ENCODE data around the gene GCK. TPM values are rescaled to one million over a fixed set of nuclear protein-coding genes. Genes with fewer than 3 reads are reported as not detected.

Gene GCK
- total and polyA plus RNA-seq, 2 donors (not counting 1 experiment from before 2014, with no cell fraction given) = 0.22 to 0.24 TPM

GRCh38 chr7:44216019-44216418, 26.8 kb upstream of the GCK start:
- 92% methylated on average over 8 of the region's 8 CpGs for WGBS (ENCODE audit: insufficient coverage)
- no peak overlapping the region for H3K27ac Mint-ChIP-seq

GRCh38 chr7:44215531-44215930, 26.3 kb upstream of the GCK start:
- no peaks in the 10 kb centered on the region for H3K9me3 Mint-ChIP-seq (ENCODE audit: insufficient read depth)
- H3K4me3 Mint-ChIP-seq = no peak overlapping the region
- H3K4me1 Mint-ChIP-seq = peaks cover 12% of the 10 kb centered on the region
- no peaks in the 10 kb centered on the region for H3K9me3 ChIP-seq (ENCODE audit: control extremely low read depth in 1 of 3, control insufficient read depth in 2 of 3, insufficient read depth in 1 of 3, low read length in 2 of 3)
- no peaks in the 10 kb centered on the region for H3K27me3 ChIP-seq (replicated peaks in 1 of 4; ENCODE audit: control extremely low read depth in 1 of 4, control insufficient read depth in 3 of 4, insufficient read depth in 4 of 4, low read length in 3 of 4)
- WGBS (ENCODE audit: insufficient coverage) = 98% methylated on average over 6 of the region's 7 CpGs
- H3K27ac ChIP-seq (ENCODE audit: low read length in 2 of 2) = no peak overlapping the region
- H3K9ac ChIP-seq (ENCODE audit: low read length) = no peak overlapping the region
- no peaks in the 10 kb centered on the region for H4K20me1 ChIP-seq (ENCODE audit: control insufficient read depth, insufficient read depth, low read length, poor library complexity, severe bottlenecking)
- H3K79me2 ChIP-seq (ENCODE audit: control insufficient read depth, insufficient read depth, low read length) = no peaks in the 10 kb centered on the region
- no peak overlapping the region for H3K4me2 ChIP-seq (replicated peaks; ENCODE audit: low read depth, low read length, poor library complexity, severe bottlenecking)
- intact Hi-C loops (cut with micrococcal nuclease) = no loop called here
- peaks cover 0 to 10% of the 10 kb centered on the region in 2 donors for H3K4me1 ChIP-seq (ENCODE audit: control insufficient read depth in 2 of 2, insufficient read depth in 2 of 2, low read length in 2 of 2)
- no peak overlapping the region for H3K27ac Mint-ChIP-seq
- ChIA-PET CTCF (interaction anchor here (1.6 kb wide), 1 partner anchor 25 kb away, joined by 4 read pairs; no protein-coding TSS in a partner anchor), POLR2A (no interaction called here)
- no peak overlapping the region for H3K4me3 ChIP-seq (ENCODE audit: control extremely low read depth in 1 of 5, extremely low read depth in 1 of 5, insufficient read depth in 1 of 5, low read depth in 2 of 5, low read length in 4 of 5)
- TF ChIP-seq, protein P1, sequence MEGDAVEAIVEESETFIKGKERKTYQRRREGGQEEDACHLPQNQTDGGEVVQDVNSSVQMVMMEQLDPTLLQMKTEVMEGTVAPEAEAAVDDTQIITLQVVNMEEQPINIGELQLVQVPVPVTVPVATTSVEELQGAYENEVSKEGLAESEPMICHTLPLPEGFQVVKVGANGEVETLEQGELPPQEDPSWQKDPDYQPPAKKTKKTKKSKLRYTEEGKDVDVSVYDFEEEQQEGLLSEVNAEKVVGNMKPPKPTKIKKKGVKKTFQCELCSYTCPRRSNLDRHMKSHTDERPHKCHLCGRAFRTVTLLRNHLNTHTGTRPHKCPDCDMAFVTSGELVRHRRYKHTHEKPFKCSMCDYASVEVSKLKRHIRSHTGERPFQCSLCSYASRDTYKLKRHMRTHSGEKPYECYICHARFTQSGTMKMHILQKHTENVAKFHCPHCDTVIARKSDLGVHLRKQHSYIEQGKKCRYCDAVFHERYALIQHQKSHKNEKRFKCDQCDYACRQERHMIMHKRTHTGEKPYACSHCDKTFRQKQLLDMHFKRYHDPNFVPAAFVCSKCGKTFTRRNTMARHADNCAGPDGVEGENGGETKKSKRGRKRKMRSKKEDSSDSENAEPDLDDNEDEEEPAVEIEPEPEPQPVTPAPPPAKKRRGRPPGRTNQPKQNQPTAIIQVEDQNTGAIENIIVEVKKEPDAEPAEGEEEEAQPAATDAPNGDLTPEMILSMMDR (IDR thresholded peaks at IDR 0.05) = no peak
- no peak for TF ChIP-seq EZH2 (IDR thresholded peaks at IDR 0.05; ENCODE audit: borderline replicate concordance, insufficient read depth, low read depth, low read length, poor library complexity, severe bottlenecking)
- ATAC-seq (ENCODE audit: low read depth) (no peak), DNase-seq (no peak)
- H3K27me3 Mint-ChIP-seq = no peaks in the 10 kb centered on the region
- peaks cover 0 to 31% of the 10 kb centered on the region in 2 experiments for H3K36me3 ChIP-seq (replicated peaks in 1 of 2; ENCODE audit: control extremely low read depth in 1 of 2, control insufficient read depth in 1 of 2, extremely low read depth in 1 of 2, insufficient read depth in 2 of 2, low read length in 1 of 2)
- no peak overlapping the region for H2AFZ ChIP-seq (ENCODE audit: insufficient read depth, low read depth, low read length, poor library complexity, severe bottlenecking)

More at GRCh38 chr7:44216019-44216418, 26.8 kb upstream of the GCK start:
- no peak overlapping the region for H3K4me2 ChIP-seq (replicated peaks; ENCODE audit: low read depth, low read length, poor library complexity, severe bottlenecking)
- no peak overlapping the region for H3K4me3 ChIP-seq (ENCODE audit: control extremely low read depth in 1 of 5, extremely low read depth in 1 of 5, insufficient read depth in 1 of 5, low read depth in 2 of 5, low read length in 4 of 5)
- no peak overlapping the region for H2AFZ ChIP-seq (ENCODE audit: insufficient read depth, low read depth, low read length, poor library complexity, severe bottlenecking)
- no peaks in the 10 kb centered on the region for H3K27me3 ChIP-seq (replicated peaks in 1 of 4; ENCODE audit: control extremely low read depth in 1 of 4, control insufficient read depth in 3 of 4, insufficient read depth in 4 of 4, low read length in 3 of 4)
- H3K9me3 ChIP-seq (ENCODE audit: control extremely low read depth in 1 of 3, control insufficient read depth in 2 of 3, insufficient read depth in 1 of 3, low read length in 2 of 3) = no peaks in the 10 kb centered on the region
- no peaks in the 10 kb centered on the region for H3K27me3 Mint-ChIP-seq
- H3K4me1 ChIP-seq (ENCODE audit: control insufficient read depth in 2 of 2, insufficient read depth in 2 of 2, low read length in 2 of 2) = peaks cover 0 to 10% of the 10 kb centered on the region in 2 donors
- ChIA-PET POLR2A (no interaction called here), CTCF (interaction anchor here (1.6 kb wide), 1 partner anchor 25 kb away, joined by 4 read pairs; no protein-coding TSS in a partner anchor)
- no peak overlapping the region for H3K9ac ChIP-seq (ENCODE audit: low read length)
- peaks cover 12% of the 10 kb centered on the region for H3K4me1 Mint-ChIP-seq
- no peaks in the 10 kb centered on the region for H3K9me3 Mint-ChIP-seq (ENCODE audit: insufficient read depth)
- no peak for DNase-seq
- H3K36me3 ChIP-seq (replicated peaks in 1 of 2; ENCODE audit: control extremely low read depth in 1 of 2, control insufficient read depth in 1 of 2, extremely low read depth in 1 of 2, insufficient read depth in 2 of 2, low read length in 1 of 2) = peaks cover 0 to 26% of the 10 kb centered on the region in 2 experiments
- no peak overlapping the region for H3K4me3 Mint-ChIP-seq
- H3K79me2 ChIP-seq (ENCODE audit: control insufficient read depth, insufficient read depth, low read length) = no peaks in the 10 kb centered on the region
- intact Hi-C loops (cut with micrococcal nuclease) = no loop called here
- TF ChIP-seq, protein P1 (IDR thresholded peaks at IDR 0.05) = no peak
- TF ChIP-seq EZH2 (IDR thresholded peaks at IDR 0.05; ENCODE audit: borderline replicate concordance, insufficient read depth, low read depth, low read length, poor library complexity, severe bottlenecking) = no peak
- ATAC-seq (ENCODE audit: low read depth) = no peak
- no peaks in the 10 kb centered on the region for H4K20me1 ChIP-seq (ENCODE audit: control insufficient read depth, insufficient read depth, low read length, poor library complexity, severe bottlenecking)
- H3K27ac ChIP-seq (ENCODE audit: low read length in 2 of 2) = no peak overlapping the region
